CD4-positive, alpha-beta T cell (primary cell): ENCODE measurements around the gene MCCC2. TPM values are rescaled to one million over a fixed set of nuclear protein-coding genes. Genes with fewer than 3 reads are reported as not detected.
"Not testable (repeated sequence)": the region's sequence is repeated elsewhere in the genome, so short reads cannot be mapped to it uniquely, and the experiment has no call there.

ENCODE experiments used
- ATAC-seq: fragments of 200-7000 bp; cut with Tn5 transposase; one replicate; pipeline ENCODE4 v1.10.0; 2022; ENCODE audit warnings: mild to moderate bottlenecking; ENCODE audit not compliant: poor library complexity
- CTCF ChIA-PET: fragments of 350-600 bp; sonication (Branson Sonifier 250); formaldehyde crosslinking; loops from one replicate; lab custom pipeline; 2021; ENCODE audit warnings: antibody characterized with exemption, inconsistent platforms; lab: Charles Lee
- POLR2A ChIA-PET: fragments of 350-600 bp; sonication (Branson Sonifier 250); formaldehyde crosslinking; loops from one replicate; lab custom pipeline; 2021; ENCODE audit warnings: antibody characterized with exemption, inconsistent platforms; lab: Charles Lee
- DNase-seq, 14 experiments: peaks; one replicate each; pipeline ENCODE4 v3.0.0-alpha.2; 2013 to 2020; ENCODE audit warnings: mixed read lengths in 2 of 14
- H3K27ac ChIP-seq, 2 donors: one replicate each; pipeline versions ENCODE4 v1.5.1 to v1.7.0; 2013; ENCODE audit warnings: low read length in 2 of 2, low read depth in 1 of 2, mild to moderate bottlenecking in 1 of 2
- H3K27me3 ChIP-seq, 2 experiments: 1 replicate in 1 of 2; 2 replicates in 1 of 2; pipeline versions ENCODE4 v1.6.1 to v1.7.0; 2013; ENCODE audit warnings: low read length in 2 of 2, control low read depth in 1 of 2, mild to moderate bottlenecking in 1 of 2, moderate library complexity in 1 of 2; ENCODE audit not compliant: insufficient read depth in 2 of 2, control insufficient read depth in 1 of 2
- H3K36me3 ChIP-seq: one replicate; pipeline ENCODE4 v1.6.1; 2013; ENCODE audit warnings: low read length, control low read depth; ENCODE audit not compliant: insufficient read depth
- H3K4me1 ChIP-seq: one replicate; pipeline ENCODE4 v1.6.1; 2013; ENCODE audit warnings: low read length, control low read depth; ENCODE audit not compliant: insufficient read depth
- H3K4me3 ChIP-seq: one replicate; pipeline ENCODE4 v1.5.1; 2013; ENCODE audit warnings: mild to moderate bottlenecking, low read length, moderate library complexity
- H3K9me3 ChIP-seq, 2 experiments: 1 replicate in 1 of 2; 2 replicates in 1 of 2; pipeline versions ENCODE4 v1.6.1 to v1.7.0; 2013; ENCODE audit warnings: low read length in 2 of 2, mild to moderate bottlenecking in 2 of 2, control low read depth in 1 of 2, moderate library complexity in 1 of 2; ENCODE audit not compliant: control insufficient read depth in 1 of 2, insufficient read depth in 1 of 2
- H3K27ac Mint-ChIP-seq: one replicate; pipeline ENCODE4 v1.8.0; 2020; ENCODE audit warnings: mixed read lengths
- H3K27me3 Mint-ChIP-seq: one replicate; pipeline ENCODE4 v1.8.0; 2021; ENCODE audit warnings: mixed read lengths
- H3K36me3 Mint-ChIP-seq: one replicate; pipeline ENCODE4 v1.8.0; 2021; ENCODE audit warnings: low read depth, mixed read lengths
- H3K4me1 Mint-ChIP-seq: one replicate; pipeline ENCODE4 v1.8.0; 2021; ENCODE audit warnings: low read depth, mixed read lengths
- H3K4me3 Mint-ChIP-seq: one replicate; pipeline ENCODE4 v1.8.0; 2020; ENCODE audit warnings: mild to moderate bottlenecking, mixed read lengths
- H3K9me3 Mint-ChIP-seq: one replicate; pipeline ENCODE4 v1.8.0; 2020; ENCODE audit warnings: mixed read lengths
- CTCF ChIP-seq: fragments of 200-600 bp; IDR thresholded peaks from one replicate; pipeline ENCODE4 v1.8.0; 2022; ENCODE audit warnings: antibody characterized with exemption, mild to moderate bottlenecking
- intact Hi-C, 2 experiments: fragments of 100-400 bp; cut with DNase I in 1 of 2; cut with micrococcal nuclease in 1 of 2; formaldehyde crosslinking; loops; one replicate each; pipeline versions ENCODE4 v1.15.1 to v1.9.0; 2023 to 2025; cut with DNase I, micrococcal nuclease
- total RNA-seq, 174 experiments: library from RNA in 2 of 174; stranded (reverse) in 2 of 174; gene quantifications; one replicate each; pipeline ENCODE4 v1.2.3 and lab custom pipeline; 2021 to 2026

Gene MCCC2
- total RNA-seq, 2 experiments from 2014 or later = 16.3 to 18.7 TPM

- Histone ChIP-seq H3K9me3 (no peaks in the 10 kb centered on the region), H3K4me1 (no peaks in the 10 kb centered on the region), H3K36me3 (peaks cover 7% of the 10 kb centered on the region), H3K4me3 (no peak overlapping the region), H3K27ac (no peak overlapping the region), H3K27me3 (no peaks in the 10 kb centered on the region)
- Mint-ChIP-seq H3K27me3 (no peaks in the 10 kb centered on the region), H3K27ac (no peak overlapping the region), H3K4me1 (no peaks in the 10 kb centered on the region), H3K36me3 (peaks cover 11% of the 10 kb centered on the region), H3K4me3 (no peak overlapping the region), H3K9me3 (no peaks in the 10 kb centered on the region)
- DNase-seq = no peak
- TF ChIP-seq CTCF = no peak
- ChIA-PET CTCF (no interaction called here), POLR2A (no interaction called here)
- no peak for ATAC-seq
- intact Hi-C loops = no loop called here
Observed at GRCh38 chr5:71662381-71662780, 75.2 kb downstream of the MCCC2 start.

GRCh38 chr5:71663191-71663969 lies 76.2 kb downstream of the MCCC2 start:
- Histone ChIP-seq H3K4me1 (no peaks in the 10 kb centered on the region), H3K36me3 (no peaks in the 10 kb centered on the region), H3K27ac (no peak overlapping the region), H3K9me3 (no peaks in the 10 kb centered on the region), H3K27me3 (no peaks in the 10 kb centered on the region), H3K4me3 (no peak overlapping the region)
- Mint-ChIP-seq H3K27ac (no peak overlapping the region), H3K27me3 (no peaks in the 10 kb centered on the region), H3K9me3 (no peaks in the 10 kb centered on the region), H3K4me1 (no peaks in the 10 kb centered on the region), H3K4me3 (no peak overlapping the region), H3K36me3 (peaks cover under 1% of the 10 kb centered on the region)
- POLR2A ChIA-PET = no interaction called here
- CTCF ChIA-PET = no interaction called here
- ATAC-seq = no peak
- DNase-seq = no peak
- TF ChIP-seq CTCF = no peak
- intact Hi-C loops = no loop called here

- H3K9me3 ChIP-seq, H3K4me1 ChIP-seq, CTCF ChIA-PET, H3K36me3 Mint-ChIP-seq, H3K27me3 ChIP-seq, H3K4me3 ChIP-seq, H3K27ac ChIP-seq, H3K27ac Mint-ChIP-seq, DNase-seq, POLR2A ChIA-PET, ATAC-seq, H3K9me3 Mint-ChIP-seq, H3K4me3 Mint-ChIP-seq, intact Hi-C loops, H3K4me1 Mint-ChIP-seq, H3K36me3 ChIP-seq, H3K27me3 Mint-ChIP-seq: not testable (repeated sequence)
Observed at GRCh38 chr5:71664615-71665014, 77.5 kb downstream of the MCCC2 start.

GRCh38 chr5:71666321-71666720 lies 79.2 kb downstream of the MCCC2 start:
- Mint-ChIP-seq H3K4me3 (no peak overlapping the region), H3K9me3 (no peaks in the 10 kb centered on the region), H3K27ac (no peak overlapping the region), H3K36me3 (no peaks in the 10 kb centered on the region), H3K4me1 (no peaks in the 10 kb centered on the region), H3K27me3 (no peaks in the 10 kb centered on the region)
- Histone ChIP-seq H3K27ac (no peak overlapping the region), H3K4me1 (no peaks in the 10 kb centered on the region), H3K36me3 (no peaks in the 10 kb centered on the region), H3K9me3 (no peaks in the 10 kb centered on the region), H3K4me3 (no peak overlapping the region), H3K27me3 (no peaks in the 10 kb centered on the region)
- ChIA-PET CTCF (no interaction called here), POLR2A (no interaction called here)
- ATAC-seq (no peak), DNase-seq (no peak)
- intact Hi-C loops = no loop called here
- no peak for TF ChIP-seq CTCF
